Vagina (tissue), 2 donors: ENCODE results near the gene LSM3. TPM values are rescaled to one million over a fixed set of nuclear protein-coding genes. Genes with fewer than 3 reads are reported as not detected.

Source experiments
- DNase-seq, 2 donors: peaks; one replicate each; pipeline ENCODE4 v3.0.0-alpha.2; 2017; ENCODE audit errors: extremely low spot score in 2 of 2
- H3K27ac ChIP-seq: fragments of 200-600 bp; sonication (generic); one replicate; pipeline ENCODE4 v1.5.1; 2019
- H3K27me3 ChIP-seq: fragments of 200-600 bp; sonication (generic); one replicate; pipeline ENCODE4 v1.5.1; 2019
- H3K36me3 ChIP-seq, 2 donors: fragments of 200-600 bp; sonication (generic); one replicate each; pipeline ENCODE4 v1.5.1; 2017 to 2019
- H3K4me1 ChIP-seq: fragments of 200-600 bp; sonication (generic); one replicate; pipeline ENCODE4 v1.5.1; 2019
- H3K4me3 ChIP-seq, 2 donors: fragments of 200-600 bp; sonication (generic); 1 replicate in 1 of 2; 2 replicates in 1 of 2; pipeline ENCODE4 v1.5.1; 2016 to 2019
- H3K9me3 ChIP-seq: fragments of 200-600 bp; sonication (generic); one replicate; pipeline ENCODE4 v1.5.1; 2019
- POLR2A ChIP-seq, 2 donors: fragments of 450-650 bp; IDR thresholded peaks; one replicate each; pipeline ENCODE4 v1.6.1; 2017; ENCODE audit warnings: antibody characterized with exemption in 2 of 2, mild to moderate bottlenecking in 2 of 2, moderate library complexity in 2 of 2
- POLR2AphosphoS5 ChIP-seq, 2 donors: sonication (generic); formaldehyde crosslinking; IDR thresholded peaks; one replicate each; pipeline ENCODE4 v1.9.0; 2017; ENCODE audit warnings: antibody characterized with exemption in 2 of 2, mild to moderate bottlenecking in 2 of 2, low read depth in 1 of 2; ENCODE audit not compliant: insufficient read depth in 1 of 2
- intact Hi-C: fragments of 100-400 bp; cut with DNase I; formaldehyde crosslinking; loops from one replicate; pipeline ENCODE4 v1.15.1; 2023
- total RNA-seq: library from RNA; depleted of rRNA; stranded (reverse); fragments of >200 nt; gene quantifications from one replicate; pipeline ENCODE4 v1.2.3, GENCODE V29; 2016
- TF ChIP-seq, protein P1 (sequence below), 3 experiments: fragments of 450-650 bp in 2 of 3; fragments of 200-600 bp in 1 of 3; sonication (generic) in 1 of 3; IDR thresholded peaks; one replicate each; pipeline ENCODE4 v1.5.1; 2017 to 2019; ENCODE audit warnings: antibody characterized with exemption in 3 of 3, mild to moderate bottlenecking in 2 of 3, moderate library complexity in 2 of 3

Gene LSM3
- total RNA-seq, 1 donor from 2014 or later: 6.4 TPM

DNA sequence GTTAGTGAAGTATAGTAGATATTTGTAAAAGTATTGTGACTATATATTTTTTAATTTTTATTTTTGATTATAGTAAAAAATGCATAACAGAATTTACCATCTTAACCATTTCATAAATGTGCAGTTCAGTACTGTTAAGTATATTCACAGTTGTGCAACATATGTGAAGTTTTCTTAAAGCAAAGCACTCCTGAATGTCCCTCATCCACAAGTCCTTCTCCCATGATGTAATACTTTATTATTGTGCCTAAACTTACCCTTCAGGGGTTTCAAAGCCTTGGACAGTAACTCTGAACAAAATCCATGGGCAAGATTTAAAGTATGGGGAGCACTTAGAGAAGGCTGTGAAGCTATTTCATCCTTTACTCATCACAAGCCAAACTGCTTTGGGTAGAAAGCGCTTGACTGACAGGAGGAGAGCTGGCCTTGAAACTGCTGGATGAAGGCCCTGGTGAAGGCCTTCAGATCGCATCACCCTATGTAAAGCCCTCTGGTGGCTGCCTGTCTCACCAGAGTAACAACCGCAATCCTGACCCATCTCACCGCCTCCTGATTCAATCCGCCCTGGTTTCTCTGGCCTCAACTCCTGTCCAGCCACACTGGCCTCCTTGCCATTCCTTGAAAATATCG lies 28.0 kb downstream of the LSM3 start:
- Histone ChIP-seq H3K4me1 (no peaks in the 10 kb centered on the region), H3K9me3 (no peaks in the 10 kb centered on the region), H3K27ac (no peak overlapping the region), H3K36me3 (no peaks in the 10 kb centered on the region), H3K4me3 (no peak overlapping the region), H3K27me3 (no peaks in the 10 kb centered on the region)
- no peak for TF ChIP-seq POLR2AphosphoS5 (IDR thresholded peaks at IDR 0.05; ENCODE audit: insufficient read depth in 1 of 2, low read depth in 1 of 2)
- TF ChIP-seq, protein P1, sequence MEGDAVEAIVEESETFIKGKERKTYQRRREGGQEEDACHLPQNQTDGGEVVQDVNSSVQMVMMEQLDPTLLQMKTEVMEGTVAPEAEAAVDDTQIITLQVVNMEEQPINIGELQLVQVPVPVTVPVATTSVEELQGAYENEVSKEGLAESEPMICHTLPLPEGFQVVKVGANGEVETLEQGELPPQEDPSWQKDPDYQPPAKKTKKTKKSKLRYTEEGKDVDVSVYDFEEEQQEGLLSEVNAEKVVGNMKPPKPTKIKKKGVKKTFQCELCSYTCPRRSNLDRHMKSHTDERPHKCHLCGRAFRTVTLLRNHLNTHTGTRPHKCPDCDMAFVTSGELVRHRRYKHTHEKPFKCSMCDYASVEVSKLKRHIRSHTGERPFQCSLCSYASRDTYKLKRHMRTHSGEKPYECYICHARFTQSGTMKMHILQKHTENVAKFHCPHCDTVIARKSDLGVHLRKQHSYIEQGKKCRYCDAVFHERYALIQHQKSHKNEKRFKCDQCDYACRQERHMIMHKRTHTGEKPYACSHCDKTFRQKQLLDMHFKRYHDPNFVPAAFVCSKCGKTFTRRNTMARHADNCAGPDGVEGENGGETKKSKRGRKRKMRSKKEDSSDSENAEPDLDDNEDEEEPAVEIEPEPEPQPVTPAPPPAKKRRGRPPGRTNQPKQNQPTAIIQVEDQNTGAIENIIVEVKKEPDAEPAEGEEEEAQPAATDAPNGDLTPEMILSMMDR (IDR thresholded peaks at IDR 0.05): no peak
- TF ChIP-seq POLR2A (IDR thresholded peaks at IDR 0.05): no peak
- DNase-seq: no peak
- intact Hi-C loops: no loop called here

GRCh38 chr3:14208168-14208567 lies 29.6 kb downstream of the LSM3 start:
- Histone ChIP-seq H3K27ac (no peak overlapping the region), H3K4me3 (no peak overlapping the region), H3K36me3 (no peaks in the 10 kb centered on the region), H3K4me1 (no peaks in the 10 kb centered on the region), H3K27me3 (no peaks in the 10 kb centered on the region), H3K9me3 (no peaks in the 10 kb centered on the region)
- DNase-seq: peak in 1 of 2 donors; percentile 16
- TF ChIP-seq, protein P1 (IDR thresholded peaks at IDR 0.05): no peak
- TF ChIP-seq POLR2AphosphoS5 (IDR thresholded peaks at IDR 0.05; ENCODE audit: insufficient read depth in 1 of 2, low read depth in 1 of 2) (no peak), POLR2A (IDR thresholded peaks at IDR 0.05) (no peak)
- intact Hi-C loops: no loop called here

GRCh38 chr3:14208977-14209394 lies 30.4 kb downstream of the LSM3 start:
- TF ChIP-seq POLR2A (IDR thresholded peaks at IDR 0.05) (no peak), POLR2AphosphoS5 (IDR thresholded peaks at IDR 0.05; ENCODE audit: insufficient read depth in 1 of 2, low read depth in 1 of 2) (no peak)
- TF ChIP-seq, protein P1 (IDR thresholded peaks at IDR 0.05): no peak
- H3K36me3 ChIP-seq: no peaks in the 10 kb centered on the region
- H3K27ac ChIP-seq: no peak overlapping the region
- DNase-seq: no peak
- H3K9me3 ChIP-seq: no peaks in the 10 kb centered on the region
- no peaks in the 10 kb centered on the region for H3K27me3 ChIP-seq
- no peak overlapping the region for H3K4me3 ChIP-seq
- intact Hi-C loops: no loop called here
- H3K4me1 ChIP-seq: no peaks in the 10 kb centered on the region

GRCh38 chr3:14209581-14210289 lies 31.1 kb downstream of the LSM3 start:
- no peaks in the 10 kb centered on the region for H3K9me3 ChIP-seq
- no peaks in the 10 kb centered on the region for H3K27me3 ChIP-seq
- H3K4me1 ChIP-seq: no peaks in the 10 kb centered on the region
- H3K4me3 ChIP-seq: no peak overlapping the region
- DNase-seq: peak in 1 of 2 donors; percentile 77
- H3K36me3 ChIP-seq: no peaks in the 10 kb centered on the region
- no peak overlapping the region for H3K27ac ChIP-seq
- intact Hi-C loops: no loop called here
- TF ChIP-seq, protein P1 (IDR thresholded peaks at IDR 0.05): no peak
- TF ChIP-seq POLR2AphosphoS5 (IDR thresholded peaks at IDR 0.05; ENCODE audit: insufficient read depth in 1 of 2, low read depth in 1 of 2): no peak
- TF ChIP-seq POLR2A (IDR thresholded peaks at IDR 0.05): no peak

- intact Hi-C loops: no loop called here
Measured at GRCh38 chr3:14210290-14210688, 31.7 kb downstream of the LSM3 start.

More at GRCh38 chr3:14210290-14210688, 31.7 kb downstream of the LSM3 start:
- Histone ChIP-seq H3K4me3 (no peak overlapping the region), H3K27me3 (no peaks in the 10 kb centered on the region), H3K27ac (no peak overlapping the region), H3K9me3 (no peaks in the 10 kb centered on the region), H3K36me3 (no peaks in the 10 kb centered on the region), H3K4me1 (no peaks in the 10 kb centered on the region)
- no peak for TF ChIP-seq POLR2AphosphoS5 (IDR thresholded peaks at IDR 0.05; ENCODE audit: insufficient read depth in 1 of 2, low read depth in 1 of 2)
- TF ChIP-seq POLR2A (IDR thresholded peaks at IDR 0.05): no peak
- TF ChIP-seq, protein P1 (IDR thresholded peaks at IDR 0.05): no peak
- DNase-seq: no peak
